ENCODE results near the gene CFAP61. TPM values are rescaled to one million over a fixed set of nuclear protein-coding genes. Genes with fewer than 3 reads are reported as not detected.

Gene CFAP61
- total and polyA plus RNA-seq, 9 of the 15 experiments (the other 6 are each of a cell fraction or from before 2014, with no cell fraction given), result 0.11 TPM; not detected in 8

- H3K9ac ChIP-seq (ENCODE audit: insufficient read depth in 1 of 2, low read depth in 2 of 2, low read length in 2 of 2), result no peak overlapping the region
- H3K4me2 ChIP-seq (ENCODE audit: insufficient read depth, low read length), result no peak overlapping the region
- no peaks in the 10 kb centered on the region for H3K9me1 ChIP-seq (ENCODE audit: control insufficient read depth, insufficient read depth, low read length)
- TF ChIP-seq NR1H2 (CRISPR knock-in tag; IDR thresholded peaks at IDR 0.05) (no peak), RUNX1 (IDR thresholded peaks at IDR 0.05; ENCODE audit: low read depth) (no peak)
- in situ Hi-C loops (cut with MboI), result no loop called here
- H3K36me3 ChIP-seq (ENCODE audit: control insufficient read depth, insufficient read depth, low read length), result no peaks in the 10 kb centered on the region
- DNase-seq (ENCODE audit: extremely low read depth in 1 of 4, low spot score in 3 of 4), result no peak
- H4K20me1 ChIP-seq (replicated peaks; ENCODE audit: control insufficient read depth, insufficient read depth, low read length), result no peaks in the 10 kb centered on the region
- WGBS (ENCODE audit: insufficient coverage, low coverage, missing lambda C conversion rate), result 87% methylated on average over 3 of the region's 63 CpGs
- no peak overlapping the region for H3K4me3 ChIP-seq
- POLR2A ChIA-PET, result no interaction called here
- no peak for FAIRE-seq
- CTCF ChIA-PET (ENCODE audit: low intra/inter-chr PET ratio), result no interaction called here
- intact Hi-C loops (cut with micrococcal nuclease), result no loop called here
- peaks cover 0 to 16% of the 10 kb centered on the region in 2 experiments; a peak in 2 of 5 replicates for H3K27me3 ChIP-seq (ENCODE audit: control insufficient read depth in 2 of 2, insufficient read depth in 2 of 2, low read length in 2 of 2)
- H2AFZ ChIP-seq (ENCODE audit: low read depth, low read length), result no peak overlapping the region
- H3K4me1 ChIP-seq (replicated peaks in 1 of 2; ENCODE audit: control insufficient read depth in 2 of 2, insufficient read depth in 2 of 2, low read length in 2 of 2), result no peaks in the 10 kb centered on the region; a peak in 1 of 5 replicates
- BruUV-seq (replicated peaks), result no TSS peak
- no peak for ATAC-seq
- no peaks in the 10 kb centered on the region for H3K9me3 ChIP-seq (replicated peaks; ENCODE audit: control insufficient read depth, insufficient read depth, low read depth, low read length)
- no peaks in the 10 kb centered on the region for H3K79me2 ChIP-seq (ENCODE audit: control insufficient read depth, insufficient read depth, low read length)
- no peak overlapping the region for H3K27ac ChIP-seq (ENCODE audit: extremely low read depth, low read depth, low read length)
These were observed 314.7 kb downstream of the CFAP61 start for GRCh38 chr20:20366876-20367574.

- TF ChIP-seq ZNF174 (CRISPR knock-in tag; IDR thresholded peaks at IDR 0.05) (no peak), ZNF707 (CRISPR knock-in tag; conservative IDR thresholded peaks at IDR 0.05) (no peak), KHSRP (IDR thresholded peaks at IDR 0.05) (no peak), SMARCA5 (IDR thresholded peaks at IDR 0.05) (no peak)
- TF ChIP-seq, protein P1, sequence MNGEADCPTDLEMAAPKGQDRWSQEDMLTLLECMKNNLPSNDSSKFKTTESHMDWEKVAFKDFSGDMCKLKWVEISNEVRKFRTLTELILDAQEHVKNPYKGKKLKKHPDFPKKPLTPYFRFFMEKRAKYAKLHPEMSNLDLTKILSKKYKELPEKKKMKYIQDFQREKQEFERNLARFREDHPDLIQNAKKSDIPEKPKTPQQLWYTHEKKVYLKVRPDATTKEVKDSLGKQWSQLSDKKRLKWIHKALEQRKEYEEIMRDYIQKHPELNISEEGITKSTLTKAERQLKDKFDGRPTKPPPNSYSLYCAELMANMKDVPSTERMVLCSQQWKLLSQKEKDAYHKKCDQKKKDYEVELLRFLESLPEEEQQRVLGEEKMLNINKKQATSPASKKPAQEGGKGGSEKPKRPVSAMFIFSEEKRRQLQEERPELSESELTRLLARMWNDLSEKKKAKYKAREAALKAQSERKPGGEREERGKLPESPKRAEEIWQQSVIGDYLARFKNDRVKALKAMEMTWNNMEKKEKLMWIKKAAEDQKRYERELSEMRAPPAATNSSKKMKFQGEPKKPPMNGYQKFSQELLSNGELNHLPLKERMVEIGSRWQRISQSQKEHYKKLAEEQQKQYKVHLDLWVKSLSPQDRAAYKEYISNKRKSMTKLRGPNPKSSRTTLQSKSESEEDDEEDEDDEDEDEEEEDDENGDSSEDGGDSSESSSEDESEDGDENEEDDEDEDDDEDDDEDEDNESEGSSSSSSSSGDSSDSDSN (IDR thresholded peaks at IDR 0.05; ENCODE audit: borderline replicate concordance in 1 of 2, low read depth in 2 of 2, low read length in 2 of 2), result no peak
- 20% methylated on average over 2 of the region's 108 CpGs for WGBS (ENCODE audit: insufficient coverage, low coverage, missing lambda C conversion rate)
- Histone ChIP-seq H3K27ac (ENCODE audit: extremely low read depth, low read depth, low read length) (no peak within 1 kb of the TSS), H3K4me3 (no peak within 1 kb of the TSS), H4K20me1 (replicated peaks; ENCODE audit: control insufficient read depth, insufficient read depth, low read length) (no peaks in the 10 kb centered on the region), H3K4me1 (replicated peaks in 1 of 2; ENCODE audit: control insufficient read depth in 2 of 2, insufficient read depth in 2 of 2, low read length in 2 of 2) (no peaks in the 10 kb centered on the region; a peak in 1 of 5 replicates), H3K79me2 (ENCODE audit: control insufficient read depth, insufficient read depth, low read length) (no peaks in the 10 kb centered on the region), H3K9me1 (ENCODE audit: control insufficient read depth, insufficient read depth, low read length) (no peaks in the 10 kb centered on the region), H2AFZ (ENCODE audit: low read depth, low read length) (no peak within 1 kb of the TSS), H3K9me3 (replicated peaks; ENCODE audit: control insufficient read depth, insufficient read depth, low read depth, low read length) (no peaks in the 10 kb centered on the region), H3K36me3 (ENCODE audit: control insufficient read depth, insufficient read depth, low read length) (no peaks in the 10 kb centered on the region), H3K9ac (ENCODE audit: insufficient read depth in 1 of 2, low read depth in 2 of 2, low read length in 2 of 2) (no peak within 1 kb of the TSS), H3K4me2 (ENCODE audit: insufficient read depth, low read length) (no peak within 1 kb of the TSS), H3K27me3 (ENCODE audit: control insufficient read depth in 2 of 2, insufficient read depth in 2 of 2, low read length in 2 of 2) (peaks cover 0 to 19% of the 10 kb centered on the region in 2 experiments; a peak in 2 of 5 replicates)
- DNase-seq (ENCODE audit: extremely low read depth in 1 of 4, low spot score in 3 of 4) (no peak), ATAC-seq (no peak), FAIRE-seq (no peak)
- ChIA-PET CTCF (ENCODE audit: low intra/inter-chr PET ratio) (no interaction called here), POLR2A (no interaction called here)
- no TSS peak for BruUV-seq (replicated peaks)
- in situ Hi-C loops (cut with MboI) (no loop called here), intact Hi-C loops (cut with micrococcal nuclease) (no loop called here)
These were observed 315.5 kb downstream of the CFAP61 start, which contains the start of gene INSM1 for GRCh38 chr20:20367575-20368417. Gene INSM1, plus strand, starts transcription at chr20:20368104. Its CDS starts 164 bp downstream, at chr20:20368268.
